BE2C (cell line): ENCODE data around the gene PTPRCAP.

Source experiments
- DNase-seq: peaks from one replicate; pipeline ENCODE4 v3.0.0-alpha.2; 2020
- H3K27me3 ChIP-seq: fragments of 250-450 bp; sonication (Bioruptor Pico); 2 replicates; pipeline ENCODE4 v1.5.1; 2020; ENCODE audit warnings: mild to moderate bottlenecking
- H3K36me3 ChIP-seq: fragments of 250-450 bp; sonication (Bioruptor Pico); 2 replicates; pipeline ENCODE4 v1.5.1; 2020; ENCODE audit warnings: mild to moderate bottlenecking
- H3K4me1 ChIP-seq: fragments of 250-450 bp; sonication (Bioruptor Pico); 2 replicates; pipeline ENCODE4 v1.5.1; 2020
- H3K4me3 ChIP-seq: 2 replicates; pipeline ENCODE4 v1.5.1; 2011; ENCODE audit warnings: low read depth, low read length
- H3K9me3 ChIP-seq: fragments of 250-450 bp; sonication (Bioruptor Pico); 2 replicates; pipeline ENCODE4 v1.5.1; 2020
- CTCF ChIP-seq: IDR thresholded peaks from 2 replicates; pipeline ENCODE4 v1.5.1; 2012; ENCODE audit warnings: mild to moderate bottlenecking, low read depth, low read length

PTPRCAP gene

GRCh38 chr11:67456068-67456705 is 18.7 kb upstream of the PTPRCAP start:
- no peak for TF ChIP-seq CTCF
- DNase-seq, result no peak
- no peaks in the 10 kb centered on the region for H3K9me3 ChIP-seq
- no peaks in the 10 kb centered on the region for H3K36me3 ChIP-seq
- no peaks in the 10 kb centered on the region for H3K4me1 ChIP-seq
- H3K27me3 ChIP-seq, result no peaks in the 10 kb centered on the region
- no peak overlapping the region for H3K4me3 ChIP-seq

GRCh38 chr11:67455054-67455453 is 17.6 kb upstream of the PTPRCAP start, which contains the start of gene CABP4:
Gene CABP4 (plus strand): TSS chr11:67455354. CDS start chr11:67455424, 70 bp downstream.
- H3K4me1 ChIP-seq, result no peaks in the 10 kb centered on the region

GRCh38 chr11:67453816-67454732 is 16.6 kb upstream of the PTPRCAP start:
- no peak for TF ChIP-seq CTCF
- Histone ChIP-seq H3K9me3 (no peaks in the 10 kb centered on the region), H3K4me1 (no peaks in the 10 kb centered on the region), H3K27me3 (no peaks in the 10 kb centered on the region), H3K36me3 (no peaks in the 10 kb centered on the region), H3K4me3 (no peak overlapping the region)
- no peak for DNase-seq

More at GRCh38 chr11:67455054-67455453, 17.6 kb upstream of the PTPRCAP start, which contains the start of gene CABP4:
- no peaks in the 10 kb centered on the region for H3K9me3 ChIP-seq
- no peak within 1 kb of the TSS for H3K4me3 ChIP-seq
- no peak for DNase-seq
- H3K27me3 ChIP-seq, result no peaks in the 10 kb centered on the region
- no peak for TF ChIP-seq CTCF
- H3K36me3 ChIP-seq, result no peaks in the 10 kb centered on the region

- no peak for DNase-seq
- no peaks in the 10 kb centered on the region for H3K36me3 ChIP-seq
- H3K27me3 ChIP-seq, result no peaks in the 10 kb centered on the region
- H3K4me1 ChIP-seq, result no peaks in the 10 kb centered on the region
- H3K4me3 ChIP-seq, result no peak within 1 kb of the TSS
- TF ChIP-seq CTCF, result no peak
- no peaks in the 10 kb centered on the region for H3K9me3 ChIP-seq
These were observed 14.9 kb upstream of the PTPRCAP start, which contains the start of gene GPR152 for GRCh38 chr11:67452141-67452952. Gene GPR152 (minus strand): TSS chr11:67452729. CDS start chr11:67452724, 5 bp downstream.

GRCh38 chr11:67451658-67451976 is 14.1 kb upstream of the PTPRCAP start:
- H3K9me3 ChIP-seq, result no peaks in the 10 kb centered on the region
- H3K36me3 ChIP-seq, result no peaks in the 10 kb centered on the region
- DNase-seq, result no peak
- no peaks in the 10 kb centered on the region for H3K4me1 ChIP-seq
- H3K27me3 ChIP-seq, result no peaks in the 10 kb centered on the region
- H3K4me3 ChIP-seq, result no peak overlapping the region
- no peak for TF ChIP-seq CTCF
